PFSK-1 (cell line): Measurements from ENCODE around the gene UBE3B.

ENCODE experiments used
- TAF1 ChIP-seq: IDR thresholded peaks from 2 replicates; pipeline ENCODE4 v1.6.1; 2012; ENCODE audit warnings: low read length, control low read depth, borderline replicate concordance; ENCODE audit not compliant: insufficient read depth
- TF ChIP-seq, protein P1 (sequence below), 2 experiments: IDR thresholded peaks; 2 replicates each; pipeline versions ENCODE4 v1.6.1 to v1.8.0; 2011 to 2012; ENCODE audit warnings: low read depth in 2 of 2, low read length in 2 of 2, control low read depth in 1 of 2, inconsistent platforms in 1 of 2, mild to moderate bottlenecking in 1 of 2, moderate library complexity in 1 of 2; ENCODE audit not compliant: insufficient read depth in 1 of 2

DNA sequence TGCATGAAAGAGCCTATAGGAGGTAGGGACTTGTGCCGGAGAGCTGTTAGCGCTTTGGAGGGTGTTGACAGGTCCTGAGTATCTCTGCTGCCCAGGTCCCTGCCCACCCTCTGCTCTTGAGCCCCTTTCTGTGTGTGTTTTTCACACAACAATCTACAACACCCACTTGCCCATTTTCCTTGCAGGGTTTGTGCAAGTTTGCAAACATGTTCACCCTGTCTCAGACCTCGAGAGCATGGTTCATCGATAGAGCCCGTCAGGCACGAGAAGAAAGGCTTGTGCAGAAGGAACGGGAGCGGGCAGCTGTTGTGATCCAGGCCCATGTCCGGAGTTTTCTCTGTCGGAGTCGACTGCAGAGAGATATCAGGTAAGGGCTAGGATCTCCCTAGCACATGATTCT lies 5.9 kb downstream of the UBE3B start:
- no peak for TF ChIP-seq TAF1
- TF ChIP-seq, protein P1, sequence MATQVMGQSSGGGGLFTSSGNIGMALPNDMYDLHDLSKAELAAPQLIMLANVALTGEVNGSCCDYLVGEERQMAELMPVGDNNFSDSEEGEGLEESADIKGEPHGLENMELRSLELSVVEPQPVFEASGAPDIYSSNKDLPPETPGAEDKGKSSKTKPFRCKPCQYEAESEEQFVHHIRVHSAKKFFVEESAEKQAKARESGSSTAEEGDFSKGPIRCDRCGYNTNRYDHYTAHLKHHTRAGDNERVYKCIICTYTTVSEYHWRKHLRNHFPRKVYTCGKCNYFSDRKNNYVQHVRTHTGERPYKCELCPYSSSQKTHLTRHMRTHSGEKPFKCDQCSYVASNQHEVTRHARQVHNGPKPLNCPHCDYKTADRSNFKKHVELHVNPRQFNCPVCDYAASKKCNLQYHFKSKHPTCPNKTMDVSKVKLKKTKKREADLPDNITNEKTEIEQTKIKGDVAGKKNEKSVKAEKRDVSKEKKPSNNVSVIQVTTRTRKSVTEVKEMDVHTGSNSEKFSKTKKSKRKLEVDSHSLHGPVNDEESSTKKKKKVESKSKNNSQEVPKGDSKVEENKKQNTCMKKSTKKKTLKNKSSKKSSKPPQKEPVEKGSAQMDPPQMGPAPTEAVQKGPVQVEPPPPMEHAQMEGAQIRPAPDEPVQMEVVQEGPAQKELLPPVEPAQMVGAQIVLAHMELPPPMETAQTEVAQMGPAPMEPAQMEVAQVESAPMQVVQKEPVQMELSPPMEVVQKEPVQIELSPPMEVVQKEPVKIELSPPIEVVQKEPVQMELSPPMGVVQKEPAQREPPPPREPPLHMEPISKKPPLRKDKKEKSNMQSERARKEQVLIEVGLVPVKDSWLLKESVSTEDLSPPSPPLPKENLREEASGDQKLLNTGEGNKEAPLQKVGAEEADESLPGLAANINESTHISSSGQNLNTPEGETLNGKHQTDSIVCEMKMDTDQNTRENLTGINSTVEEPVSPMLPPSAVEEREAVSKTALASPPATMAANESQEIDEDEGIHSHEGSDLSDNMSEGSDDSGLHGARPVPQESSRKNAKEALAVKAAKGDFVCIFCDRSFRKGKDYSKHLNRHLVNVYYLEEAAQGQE (IDR thresholded peaks at IDR 0.05; ENCODE audit: insufficient read depth in 1 of 2, low read depth in 2 of 2, low read length in 2 of 2) = no peak
